Neural progenitor cell (in vitro differentiated cells): ENCODE data around the gene GHRHR. TPM values are rescaled to one million over a fixed set of nuclear protein-coding genes. Genes with fewer than 3 reads are reported as not detected.

ENCODE experiments used
- DNase-seq: peaks from one replicate; pipeline ENCODE4 v3.0.0-alpha.2; 2016; ENCODE audit warnings: low spot score
- H2AFZ ChIP-seq: fragments of 200-600 bp; sonication (generic); replicated peaks from 2 replicates; pipeline ENCODE4 v1.6.1; 2016; ENCODE audit warnings: antibody characterized with exemption
- H3F3A ChIP-seq: fragments of 200-600 bp; sonication (generic); 2 replicates; pipeline ENCODE4 v1.6.1; 2016; ENCODE audit warnings: antibody characterized with exemption, low read depth
- H3K27ac ChIP-seq: fragments of 200-600 bp; sonication (generic); 2 replicates; pipeline ENCODE4 v1.5.1; 2016; ENCODE audit warnings: mild to moderate bottlenecking
- H3K27me3 ChIP-seq: fragments of 200-600 bp; sonication (generic); 2 replicates; pipeline ENCODE4 v1.6.1; 2016; ENCODE audit warnings: mild to moderate bottlenecking, moderate library complexity
- H3K36me3 ChIP-seq: fragments of 200-600 bp; sonication (generic); 2 replicates; pipeline ENCODE4 v1.5.1; 2016
- H3K4me1 ChIP-seq: fragments of 200-600 bp; sonication (generic); 2 replicates; pipeline ENCODE4 v1.6.1; 2016; ENCODE audit warnings: mixed run types
- H3K4me2 ChIP-seq: fragments of 200-600 bp; sonication (generic); 2 replicates; pipeline ENCODE4 v1.6.1; 2016
- H3K4me3 ChIP-seq: fragments of 200-600 bp; sonication (generic); 2 replicates; pipeline ENCODE4 v1.5.1; 2016
- H3K79me2 ChIP-seq: fragments of 200-600 bp; sonication (generic); 2 replicates; pipeline ENCODE4 v1.6.1; 2016; ENCODE audit warnings: low read depth
- H3K9ac ChIP-seq: fragments of 200-600 bp; sonication (generic); 2 replicates; pipeline ENCODE4 v1.6.1; 2016
- H3K9me3 ChIP-seq: fragments of 200-600 bp; sonication (generic); 2 replicates; pipeline ENCODE4 v1.5.1; 2016; ENCODE audit warnings: low read depth
- H4K20me1 ChIP-seq: fragments of 200-600 bp; sonication (generic); 2 replicates; pipeline ENCODE4 v1.6.1; 2016; ENCODE audit warnings: low read depth
- H3K27ac Mint-ChIP-seq: 3 replicates; pipeline ENCODE4 v1.8.0; 2021; ENCODE audit warnings: mixed read lengths
- H3K27me3 Mint-ChIP-seq: 2 replicates; pipeline ENCODE4 v1.8.0; 2022; ENCODE audit warnings: low read depth, mild to moderate bottlenecking, inconsistent platforms, moderate library complexity, mixed read lengths; ENCODE audit not compliant: insufficient read depth
- H3K36me3 Mint-ChIP-seq: 3 replicates; pipeline ENCODE4 v1.8.0; 2021; ENCODE audit warnings: mixed read lengths
- H3K4me1 Mint-ChIP-seq: 3 replicates; pipeline ENCODE4 v1.8.0; 2021; ENCODE audit warnings: mixed read lengths
- H3K4me3 Mint-ChIP-seq: 3 replicates; pipeline ENCODE4 v1.8.0; 2021; ENCODE audit warnings: mild to moderate bottlenecking, moderate library complexity, mixed read lengths
- H3K9me3 Mint-ChIP-seq: 3 replicates; pipeline ENCODE4 v1.8.0; 2020; ENCODE audit warnings: mixed read lengths
- EZH2 ChIP-seq: fragments of 200-600 bp; sonication (generic); IDR thresholded peaks from 2 replicates; pipeline ENCODE4 v1.6.1; 2017; ENCODE audit warnings: antibody characterized with exemption, mild to moderate bottlenecking, moderate library complexity
- EZH2phosphoT487 ChIP-seq: fragments of 200-600 bp; sonication (generic); IDR thresholded peaks from 2 replicates; pipeline ENCODE4 v1.6.1; 2017; ENCODE audit warnings: antibody characterized with exemption
- total RNA-seq: library from RNA; depleted of rRNA; stranded (reverse); fragments of >200 nt; gene quantifications from 2 replicates; pipeline ENCODE4 v1.2.3, GENCODE V29; 2015; ENCODE audit warnings: low replicate concordance
- TF ChIP-seq, protein P1 (sequence below): fragments of 200-600 bp; sonication (generic); IDR thresholded peaks from 2 replicates; pipeline ENCODE4 v1.5.1; 2017; ENCODE audit warnings: antibody characterized with exemption, mild to moderate bottlenecking

GHRHR gene
- total RNA-seq, 1 donor from 2014 or later: not detected

DNA sequence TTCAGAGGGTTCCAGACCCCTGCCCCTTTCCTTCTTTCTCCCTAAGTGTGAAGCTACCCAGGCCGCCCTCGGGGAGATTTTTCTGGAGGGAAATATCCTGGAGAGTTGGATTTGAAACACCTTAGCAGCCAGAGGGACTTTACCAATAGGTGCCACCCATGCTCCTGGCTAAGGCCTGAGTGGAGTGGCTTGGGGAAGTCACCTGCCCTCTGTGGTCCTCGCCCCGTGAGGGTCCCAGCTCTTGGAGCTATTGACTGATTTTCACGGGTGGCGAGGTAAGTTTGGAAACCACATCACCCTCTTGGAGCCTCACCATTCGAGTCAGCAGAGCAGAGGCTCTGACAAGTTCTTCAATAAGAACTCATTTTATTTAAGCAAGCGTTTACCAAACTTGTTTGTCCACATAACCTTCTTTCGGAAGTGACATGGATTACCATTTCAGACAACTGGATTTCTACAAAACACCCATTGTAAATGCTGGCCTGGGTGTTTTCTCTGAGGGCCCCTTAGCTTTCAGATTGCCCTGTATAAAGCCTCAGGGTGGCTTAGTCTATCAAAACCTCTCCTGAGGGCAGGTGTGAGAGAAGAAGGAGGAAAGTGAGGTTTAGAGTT lies 31.7 kb upstream of the GHRHR start:
- no peaks in the 10 kb centered on the region for H3K27me3 ChIP-seq
- no peak overlapping the region for H3K4me2 ChIP-seq
- Mint-ChIP-seq H3K4me3 (no peak overlapping the region), H3K27ac (peak overlapping the region; percentile 36), H3K9me3 (peaks cover 9% of the 10 kb centered on the region), H3K27me3 (peaks cover 7% of the 10 kb centered on the region), H3K4me1 (peaks cover 26% of the 10 kb centered on the region), H3K36me3 (no peaks in the 10 kb centered on the region)
- TF ChIP-seq EZH2 (no peak), EZH2phosphoT487 (no peak)
- TF ChIP-seq, protein P1, sequence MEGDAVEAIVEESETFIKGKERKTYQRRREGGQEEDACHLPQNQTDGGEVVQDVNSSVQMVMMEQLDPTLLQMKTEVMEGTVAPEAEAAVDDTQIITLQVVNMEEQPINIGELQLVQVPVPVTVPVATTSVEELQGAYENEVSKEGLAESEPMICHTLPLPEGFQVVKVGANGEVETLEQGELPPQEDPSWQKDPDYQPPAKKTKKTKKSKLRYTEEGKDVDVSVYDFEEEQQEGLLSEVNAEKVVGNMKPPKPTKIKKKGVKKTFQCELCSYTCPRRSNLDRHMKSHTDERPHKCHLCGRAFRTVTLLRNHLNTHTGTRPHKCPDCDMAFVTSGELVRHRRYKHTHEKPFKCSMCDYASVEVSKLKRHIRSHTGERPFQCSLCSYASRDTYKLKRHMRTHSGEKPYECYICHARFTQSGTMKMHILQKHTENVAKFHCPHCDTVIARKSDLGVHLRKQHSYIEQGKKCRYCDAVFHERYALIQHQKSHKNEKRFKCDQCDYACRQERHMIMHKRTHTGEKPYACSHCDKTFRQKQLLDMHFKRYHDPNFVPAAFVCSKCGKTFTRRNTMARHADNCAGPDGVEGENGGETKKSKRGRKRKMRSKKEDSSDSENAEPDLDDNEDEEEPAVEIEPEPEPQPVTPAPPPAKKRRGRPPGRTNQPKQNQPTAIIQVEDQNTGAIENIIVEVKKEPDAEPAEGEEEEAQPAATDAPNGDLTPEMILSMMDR: no peak
- H3K27ac ChIP-seq: no peak overlapping the region
- DNase-seq: no peak
- H3K36me3 ChIP-seq: no peaks in the 10 kb centered on the region
- no peak overlapping the region for H2AFZ ChIP-seq
- no peaks in the 10 kb centered on the region for H3F3A ChIP-seq
- H3K9ac ChIP-seq: no peak overlapping the region
- no peaks in the 10 kb centered on the region for H3K79me2 ChIP-seq
- H3K4me1 ChIP-seq: peaks cover 19% of the 10 kb centered on the region
- no peaks in the 10 kb centered on the region for H4K20me1 ChIP-seq
- H3K4me3 ChIP-seq: no peak overlapping the region
- H3K9me3 ChIP-seq: no peaks in the 10 kb centered on the region

GRCh38 chr7:30932562-30932961 lies 31.2 kb upstream of the GHRHR start:
- peaks cover 7% of the 10 kb centered on the region for H3K27me3 Mint-ChIP-seq

GRCh38 chr7:30933124-30933974 lies 30.4 kb upstream of the GHRHR start:
- H3K27me3 ChIP-seq: no peaks in the 10 kb centered on the region
- peak; percentile 84 for DNase-seq
- peaks cover 2% of the 10 kb centered on the region for H3K9me3 Mint-ChIP-seq
- H3K36me3 Mint-ChIP-seq: no peaks in the 10 kb centered on the region
- H3K36me3 ChIP-seq: no peaks in the 10 kb centered on the region
- peaks cover 26% of the 10 kb centered on the region for H3K4me1 Mint-ChIP-seq
- peak overlapping the region; percentile 39 for H2AFZ ChIP-seq
- no peak overlapping the region for H3K27ac ChIP-seq
- no peaks in the 10 kb centered on the region for H3K79me2 ChIP-seq
- H3K4me3 ChIP-seq: no peak overlapping the region
- peak overlapping the region; percentile 38 for H3K4me2 ChIP-seq
- no peak overlapping the region for H3K9ac ChIP-seq
- H3F3A ChIP-seq: peaks cover 5% of the 10 kb centered on the region
- H3K4me1 ChIP-seq: peaks cover 19% of the 10 kb centered on the region
- TF ChIP-seq, protein P1: no peak
- TF ChIP-seq EZH2 (no peak), EZH2phosphoT487 (no peak)
- no peaks in the 10 kb centered on the region for H4K20me1 ChIP-seq
- no peaks in the 10 kb centered on the region for H3K9me3 ChIP-seq
- H3K27ac Mint-ChIP-seq: peak overlapping the region; percentile 33
- no peak overlapping the region for H3K4me3 Mint-ChIP-seq
- H3K27me3 Mint-ChIP-seq: peaks cover 7% of the 10 kb centered on the region

More at GRCh38 chr7:30932562-30932961, 31.2 kb upstream of the GHRHR start:
- TF ChIP-seq EZH2: no peak
- TF ChIP-seq, protein P1: no peak
- no peak for TF ChIP-seq EZH2phosphoT487
- Histone ChIP-seq H3F3A (no peaks in the 10 kb centered on the region), H3K9me3 (no peaks in the 10 kb centered on the region), H3K79me2 (no peaks in the 10 kb centered on the region), H3K36me3 (no peaks in the 10 kb centered on the region), H3K4me2 (no peak overlapping the region), H3K27ac (no peak overlapping the region), H3K27me3 (no peaks in the 10 kb centered on the region), H4K20me1 (no peaks in the 10 kb centered on the region), H3K4me3 (no peak overlapping the region), H3K9ac (no peak overlapping the region), H3K4me1 (peaks cover 19% of the 10 kb centered on the region), H2AFZ (peak overlapping the region; percentile 39)
- Mint-ChIP-seq H3K27ac (peak overlapping the region; percentile 36), H3K4me3 (no peak overlapping the region), H3K9me3 (peaks cover 7% of the 10 kb centered on the region), H3K36me3 (no peaks in the 10 kb centered on the region), H3K4me1 (peaks cover 26% of the 10 kb centered on the region)
- no peak for DNase-seq
